Erythroblast (primary cell): ENCODE measurements around the gene PDCD6IP.

ENCODE experiments used
- GATA1 ChIP-seq: IDR thresholded peaks from 2 replicates; pipeline ENCODE4 v1.6.1; 2011; ENCODE audit warnings: low read depth, mild to moderate bottlenecking, control low read depth, low read length, moderate library complexity
- POLR2A ChIP-seq: IDR thresholded peaks from 2 replicates; pipeline ENCODE4 v1.6.1; 2011; ENCODE audit warnings: mild to moderate bottlenecking, low read length

DNA sequence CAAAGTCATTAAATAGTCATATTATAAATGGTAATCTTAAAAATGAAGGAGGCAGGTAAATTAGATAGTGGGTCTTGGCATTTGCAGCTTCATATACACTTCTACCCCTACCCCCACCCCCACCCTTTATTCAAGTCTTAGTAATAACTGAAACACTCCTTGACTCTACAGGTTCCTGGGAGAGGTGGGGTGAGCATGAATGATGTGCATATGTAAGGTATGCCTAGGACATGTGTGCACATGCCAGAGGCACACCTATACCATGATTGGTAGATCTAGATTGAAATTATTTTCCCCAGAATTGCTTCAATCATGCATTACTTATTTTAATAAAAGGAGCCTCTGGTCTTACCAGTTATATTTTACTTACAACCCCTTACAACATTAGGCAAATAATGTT, 40.1 kb upstream of the PDCD6IP start:
- no peak for TF ChIP-seq POLR2A
- no peak for TF ChIP-seq GATA1
